HG03095 (cell line): ENCODE measurements around the gene HBG2.
"Not testable (repeated sequence)": the region's sequence is repeated elsewhere in the genome, so short reads cannot be mapped to it uniquely, and the experiment has no call there.

Source experiments
- ATAC-seq: cut with Tn5 transposase; IDR thresholded peaks from one replicate; pipeline ENCODE4 v1.9.1; 2021; ENCODE audit warnings: moderate library complexity; ENCODE audit not compliant: unreplicated experiment

The HBG2 gene

DNA sequence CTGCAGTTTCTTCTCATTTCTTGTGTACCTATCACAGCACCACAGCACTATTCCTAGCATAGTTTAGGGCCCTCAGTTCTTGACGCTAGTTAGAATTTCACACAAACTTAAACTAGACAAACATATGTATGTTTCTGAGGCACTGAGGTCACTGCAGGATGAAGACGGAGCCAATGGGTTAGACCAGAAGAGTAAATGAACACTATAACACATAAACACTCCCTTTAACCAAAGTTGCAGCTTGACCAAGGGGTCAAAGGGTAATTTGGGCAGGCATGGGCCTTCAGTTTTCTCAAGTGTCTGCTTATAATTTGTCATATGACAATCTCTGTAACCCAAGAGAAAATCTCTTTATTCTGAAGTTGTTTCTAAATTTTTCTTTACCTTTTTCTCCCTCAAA is 28.0 kb upstream of the HBG2 start:
- no peak for ATAC-seq

DNA sequence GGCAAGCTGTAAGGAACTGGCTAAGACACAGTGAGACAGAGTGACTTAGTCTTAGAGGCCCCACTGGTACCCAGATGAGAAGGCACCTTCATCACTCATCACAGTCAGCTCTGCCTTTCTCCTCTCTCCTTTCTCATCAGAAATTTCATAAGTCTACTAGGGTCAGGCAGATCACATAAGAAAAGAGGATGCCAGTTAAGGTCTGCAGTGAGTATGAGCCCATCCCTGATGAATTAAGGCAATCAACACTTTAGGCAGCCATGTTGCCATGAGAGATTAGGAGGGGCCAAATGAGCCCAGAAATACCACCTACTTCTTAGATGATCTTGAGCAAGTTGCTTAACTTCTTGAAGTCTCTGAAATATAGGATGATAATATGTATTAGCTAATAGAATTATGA is 27.0 kb upstream of the HBG2 start:
- no peak for ATAC-seq

DNA sequence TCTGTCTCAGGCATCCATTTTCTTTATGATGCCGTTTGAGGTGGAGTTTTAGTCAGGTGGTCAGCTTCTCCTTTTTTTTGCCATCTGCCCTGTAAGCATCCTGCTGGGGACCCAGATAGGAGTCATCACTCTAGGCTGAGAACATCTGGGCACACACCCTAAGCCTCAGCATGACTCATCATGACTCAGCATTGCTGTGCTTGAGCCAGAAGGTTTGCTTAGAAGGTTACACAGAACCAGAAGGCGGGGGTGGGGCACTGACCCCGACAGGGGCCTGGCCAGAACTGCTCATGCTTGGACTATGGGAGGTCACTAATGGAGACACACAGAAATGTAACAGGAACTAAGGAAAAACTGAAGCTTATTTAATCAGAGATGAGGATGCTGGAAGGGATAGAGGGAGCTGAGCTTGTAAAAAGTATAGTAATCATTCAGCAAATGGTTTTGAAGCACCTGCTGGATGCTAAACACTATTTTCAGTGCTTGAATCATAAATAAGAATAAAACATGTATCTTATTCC is 26.1 kb upstream of the HBG2 start:
- peak; percentile 78 for ATAC-seq

DNA sequence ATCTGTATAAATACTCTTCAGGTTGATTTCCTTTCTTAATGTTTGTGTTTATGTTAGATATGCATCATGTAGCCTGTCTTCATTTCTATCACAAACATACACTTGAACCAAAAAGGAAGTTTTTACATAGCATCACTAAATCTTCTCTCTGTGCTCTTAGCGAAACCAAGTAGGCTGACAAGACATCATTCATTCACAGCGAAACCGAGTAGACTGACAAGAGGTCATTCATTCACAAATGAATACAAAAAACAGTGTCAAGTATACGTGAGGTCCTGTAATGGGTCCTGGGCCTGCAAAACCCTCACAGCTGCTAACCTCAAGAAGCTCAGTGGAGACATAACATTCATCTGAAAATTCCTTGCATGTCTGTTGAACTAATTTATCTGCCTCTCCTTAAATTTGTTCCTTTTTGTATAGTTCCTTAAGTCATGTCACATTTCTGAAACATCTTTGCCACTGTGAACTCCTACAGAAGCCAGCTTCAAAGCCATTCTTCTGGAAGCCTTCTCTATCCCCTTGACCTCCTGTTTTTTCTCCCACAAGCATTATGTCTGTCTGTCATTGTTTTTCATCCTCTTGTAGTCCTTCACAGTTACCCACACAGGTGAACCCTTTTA is 25.0 kb upstream of the HBG2 start:
- ATAC-seq = no peak

DNA sequence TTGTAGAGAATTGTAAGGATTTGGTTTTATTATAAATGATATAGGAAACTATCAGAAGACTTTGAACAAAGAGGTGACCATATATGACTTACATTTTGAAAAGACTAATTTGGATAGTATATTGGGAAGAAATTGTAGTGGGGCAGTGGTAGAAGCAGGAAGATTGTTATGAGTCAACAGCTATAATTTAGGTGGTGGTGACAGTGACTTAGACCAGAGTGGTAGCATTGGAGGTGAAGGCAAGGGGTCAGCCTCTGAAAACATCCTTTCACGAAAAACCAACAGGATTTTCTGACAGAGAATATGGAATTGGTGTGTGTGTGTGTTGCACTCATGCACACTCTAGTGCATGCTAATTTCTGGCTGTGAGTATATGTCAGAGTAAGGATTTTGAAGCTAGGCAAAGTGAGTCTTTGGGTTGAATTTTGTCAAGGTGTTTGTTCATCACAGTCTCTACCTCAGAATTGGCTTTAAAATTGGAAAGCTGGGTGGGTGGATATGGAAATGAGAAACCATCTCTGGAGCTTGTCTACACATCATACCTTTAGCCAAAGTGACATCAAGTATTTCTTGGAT is 23.3 kb upstream of the HBG2 start:
- peak; percentile 57 for ATAC-seq

DNA sequence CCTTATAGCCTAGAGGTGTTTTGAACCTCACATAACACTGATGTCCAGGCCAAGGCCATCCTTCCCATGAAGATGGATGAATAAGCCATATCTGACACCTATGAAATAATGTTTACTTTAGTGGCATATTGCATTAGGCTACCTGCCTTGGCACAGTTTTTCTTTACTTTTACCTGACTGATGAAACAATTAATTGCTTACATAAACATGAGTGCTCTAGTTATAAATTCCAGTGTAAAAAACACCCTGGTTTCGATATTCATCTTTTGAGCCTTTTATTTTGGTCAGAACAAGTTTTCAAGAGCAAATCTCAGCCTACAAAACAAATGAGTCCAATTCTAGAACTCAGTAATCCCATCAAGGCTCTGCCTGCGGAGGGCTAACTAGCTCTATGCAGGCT is 22.1 kb upstream of the HBG2 start:
- ATAC-seq = no peak

DNA sequence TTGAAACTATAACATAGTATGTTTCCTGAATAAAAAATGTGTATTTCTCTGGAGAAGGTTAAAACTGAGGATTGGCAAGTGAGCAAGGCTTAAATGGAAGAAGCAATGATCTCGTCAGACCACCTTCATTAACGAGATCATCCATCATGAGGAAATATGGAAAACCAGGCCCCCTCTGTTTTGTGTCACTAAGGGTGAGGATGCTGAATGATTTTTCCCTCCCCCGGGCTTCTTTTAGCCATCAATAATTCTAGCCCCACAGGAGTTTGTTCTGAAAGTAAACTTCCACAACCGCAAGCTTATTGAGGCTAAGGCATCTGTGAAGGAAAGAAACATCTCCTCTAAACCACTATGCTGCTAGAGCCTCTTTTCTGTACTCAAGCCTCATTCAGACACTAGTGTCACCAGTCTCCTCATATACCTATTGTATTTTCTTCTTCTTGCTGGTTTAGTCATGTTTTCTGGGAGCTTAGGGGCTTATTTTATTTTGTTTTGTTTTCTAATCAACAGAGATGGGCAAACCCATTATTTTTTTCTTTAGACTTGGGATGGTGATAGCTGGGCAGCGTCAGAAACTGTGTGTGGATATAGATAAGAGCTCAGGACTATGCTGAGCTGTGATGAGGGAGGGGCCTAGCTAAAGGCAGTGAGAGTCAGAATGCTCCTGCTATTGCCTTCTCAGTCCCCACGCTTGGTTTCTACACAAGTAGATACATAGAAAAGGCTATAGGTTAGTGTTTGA is 21.0 kb upstream of the HBG2 start:
- ATAC-seq = no peak

DNA sequence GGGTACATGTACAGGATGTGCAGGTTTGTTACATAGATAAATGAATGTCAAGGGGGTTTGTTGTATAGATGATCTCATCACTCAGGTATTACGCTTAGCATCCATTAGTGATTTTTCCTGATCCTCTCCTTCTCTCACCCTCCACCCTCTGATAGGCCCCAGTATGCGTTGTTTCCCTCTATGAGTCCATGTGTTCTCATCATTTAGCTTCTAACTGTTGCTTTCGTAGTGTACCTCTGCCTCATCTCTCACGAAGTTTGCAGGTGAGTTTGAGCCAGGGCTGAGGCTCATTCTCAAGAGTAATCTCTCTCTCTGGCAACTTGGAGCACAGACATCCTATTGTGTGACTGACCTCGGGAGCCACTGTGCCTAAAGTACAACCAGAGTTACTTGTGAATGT is 19.8 kb upstream of the HBG2 start:
- no peak for ATAC-seq

DNA sequence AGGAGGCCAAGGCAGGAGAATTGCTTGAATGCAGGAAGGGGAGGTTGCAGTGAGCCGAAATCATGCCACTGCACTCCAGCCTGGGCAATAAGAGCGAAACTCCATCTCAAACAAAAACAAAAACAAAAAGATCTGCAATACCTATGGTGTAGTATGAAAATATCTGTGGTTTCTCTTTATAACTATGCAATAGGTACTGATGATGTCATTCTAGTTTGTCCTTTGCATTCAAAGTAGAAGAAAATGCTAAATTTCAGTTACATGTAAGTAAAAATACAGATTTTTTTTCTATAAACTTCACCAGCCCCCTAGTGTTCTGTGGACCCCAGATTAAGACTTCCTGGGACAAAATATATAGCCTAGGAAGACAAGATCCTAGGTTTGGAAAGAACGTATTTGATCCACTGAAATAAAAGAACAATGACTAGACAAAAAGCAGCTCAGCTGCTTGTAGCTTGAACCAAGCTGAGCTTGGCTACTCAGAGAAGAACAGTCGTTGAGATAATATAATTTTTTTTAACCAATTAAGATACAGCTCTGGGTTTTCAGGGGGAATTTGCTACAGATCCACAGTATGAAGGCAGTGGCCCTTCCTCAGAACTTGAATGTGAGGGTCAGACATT is 17.9 kb upstream of the HBG2 start:
- ATAC-seq = no peak

DNA sequence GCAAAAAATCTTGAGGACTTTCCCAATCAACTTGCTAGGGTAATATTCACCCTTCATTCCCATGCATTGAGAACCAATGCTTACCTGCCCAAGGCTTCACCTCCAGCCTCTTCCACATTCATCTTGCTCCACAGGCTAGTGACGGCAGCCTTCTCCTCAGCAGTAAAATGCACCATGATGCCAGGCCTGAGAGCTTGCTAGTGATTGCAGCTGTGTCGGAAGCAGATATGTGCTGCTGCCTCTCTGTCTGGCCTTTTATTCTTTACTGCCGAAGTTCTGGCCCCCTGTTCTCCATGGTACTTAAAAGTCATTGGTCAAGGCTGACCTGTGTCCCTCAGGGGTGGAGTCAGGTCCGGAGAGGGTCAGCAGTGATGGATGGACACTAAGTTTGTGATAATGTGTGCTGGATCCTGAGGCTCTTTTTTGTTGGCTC is 15.2 kb upstream of the HBG2 start, which contains the start of gene HBE1:
TSS of gene HBE1 (minus strand) at position 231 of the 433 bp plus-strand sequence. CDS start at position 176, 55 bp downstream.
- no peak for ATAC-seq

DNA sequence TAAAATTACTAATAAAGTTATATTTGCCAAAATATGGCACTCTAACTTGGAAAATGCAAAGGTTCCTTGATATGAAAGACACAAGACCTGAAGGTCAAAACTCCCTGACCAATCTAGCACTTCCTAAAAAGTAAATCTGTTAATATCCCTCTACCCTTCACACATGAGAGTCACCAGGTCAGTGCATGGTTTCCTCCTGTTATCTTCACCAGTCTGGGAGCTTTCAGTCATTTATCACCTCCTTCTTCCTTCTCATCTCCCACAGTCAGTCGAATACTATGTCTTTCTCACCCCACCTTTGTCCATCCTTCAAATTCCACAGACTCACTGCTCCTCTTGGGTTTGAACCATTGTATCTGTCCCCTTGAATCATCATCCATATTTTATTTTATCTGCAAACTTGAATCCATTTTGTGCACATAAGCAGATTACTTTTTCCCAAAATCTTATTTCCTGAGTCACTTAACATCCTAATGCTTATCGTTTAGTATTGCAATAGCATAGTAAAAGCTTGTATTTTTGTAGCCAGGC is 12.5 kb upstream of the HBG2 start:
- no peak for ATAC-seq

DNA sequence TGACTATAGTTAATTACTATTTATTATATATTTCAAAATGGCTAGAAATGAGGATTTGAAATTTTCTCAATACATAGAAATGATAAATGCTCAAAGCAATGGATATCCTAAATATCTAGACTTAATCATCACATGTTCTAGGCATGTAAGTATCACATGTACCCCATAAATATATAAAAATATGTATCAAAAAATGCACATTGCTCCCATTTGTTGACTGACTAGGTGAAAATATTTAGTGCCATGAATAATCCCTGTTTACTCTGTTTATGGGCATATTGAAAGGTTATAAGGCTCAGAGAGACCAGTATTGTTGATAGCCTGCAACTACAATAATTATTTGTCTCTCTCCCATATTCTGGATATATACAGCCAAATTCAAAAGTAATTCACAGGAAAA is 12.0 kb upstream of the HBG2 start:
- ATAC-seq = no peak

DNA sequence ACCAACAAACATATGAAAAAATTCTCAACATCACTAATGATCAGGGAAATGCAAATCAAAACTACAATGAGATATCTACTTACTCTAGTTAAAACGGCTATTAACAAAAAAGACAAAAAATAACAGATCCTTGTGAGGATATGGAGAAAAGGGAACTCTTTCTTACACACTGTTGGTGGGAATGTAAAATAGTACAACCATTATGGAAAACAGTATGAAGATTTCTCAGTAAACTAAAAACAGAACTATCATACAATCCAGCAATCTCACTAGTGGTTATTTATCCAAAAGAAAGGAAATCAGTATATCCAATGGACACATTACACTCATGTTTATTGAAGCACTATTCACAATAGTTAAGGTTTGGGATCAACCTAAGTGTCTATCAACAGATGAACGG is 11.3 kb upstream of the HBG2 start:
- ATAC-seq = no peak

DNA sequence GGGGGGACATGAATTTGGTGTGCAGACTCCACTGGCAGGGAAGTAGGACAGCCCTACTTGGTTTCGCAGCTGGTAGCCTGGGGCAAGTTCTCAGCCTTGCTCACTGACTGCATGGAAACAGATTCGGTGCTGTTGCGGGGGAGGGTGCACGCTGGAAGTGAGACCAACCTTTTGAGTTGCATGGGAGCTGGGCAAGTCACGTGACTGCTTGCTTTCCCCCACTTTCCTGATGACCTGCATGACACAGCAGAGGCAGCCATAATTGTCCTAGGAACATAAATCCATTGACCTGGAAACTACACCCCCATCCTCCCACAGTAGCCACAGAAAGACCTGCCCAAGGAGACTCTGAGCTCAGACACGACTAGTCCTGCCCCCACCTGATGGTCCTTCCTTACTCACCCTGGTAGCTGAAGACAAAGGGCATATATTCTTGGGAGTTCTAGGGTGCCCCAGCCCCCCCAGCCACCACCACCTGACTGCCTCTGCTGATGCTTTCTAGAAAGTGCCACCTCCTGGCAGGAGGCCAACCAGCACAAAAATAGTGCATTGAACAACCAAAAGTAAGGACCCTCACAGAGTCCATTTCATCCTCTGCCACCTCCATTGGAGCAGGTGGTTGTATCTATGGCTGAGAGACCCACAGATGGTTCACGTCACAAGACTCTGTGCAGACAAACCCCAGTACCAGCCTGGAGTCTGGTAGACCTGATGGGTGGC is 4.1 kb upstream of the HBG2 start:
- ATAC-seq = no peak

DNA sequence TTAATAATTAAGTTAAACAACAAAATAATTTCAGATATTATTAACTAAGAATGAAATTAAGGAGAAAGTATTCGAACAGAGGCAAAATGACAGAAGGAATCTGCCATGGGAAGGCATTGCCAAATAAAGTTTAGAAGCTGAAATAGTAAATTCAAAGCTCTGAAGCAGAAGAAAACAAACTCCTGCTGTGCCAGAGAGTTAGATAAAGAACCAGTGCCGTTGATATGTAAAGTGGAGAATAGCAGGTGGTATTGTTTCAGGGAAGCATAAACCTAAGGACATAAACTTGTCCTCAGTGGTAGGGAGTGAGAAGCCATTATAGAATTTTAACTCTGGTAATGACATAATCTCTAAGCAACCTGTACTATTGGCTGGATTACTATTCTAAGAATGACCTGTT is 2.7 kb upstream of the HBG2 start:
- no peak for ATAC-seq

DNA sequence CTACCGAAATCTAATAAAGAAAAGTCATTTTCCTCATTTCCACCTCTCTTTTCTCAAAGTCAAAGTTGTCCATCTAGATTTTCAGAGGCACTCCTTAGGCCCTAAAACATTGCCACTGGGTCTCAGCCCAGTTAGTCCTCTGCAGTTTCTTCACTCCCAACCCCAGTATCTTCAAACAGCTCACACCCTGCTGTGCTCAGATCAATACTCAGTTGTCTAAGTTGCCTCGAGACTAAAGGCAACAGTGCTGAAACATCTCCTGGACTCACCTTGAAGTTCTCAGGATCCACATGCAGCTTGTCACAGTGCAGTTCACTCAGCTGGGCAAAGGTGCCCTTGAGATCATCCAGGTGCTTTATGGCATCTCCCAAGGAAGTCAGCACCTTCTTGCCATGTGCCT is 558 bp downstream of the HBG2 start:
- ATAC-seq = not testable (repeated sequence)

DNA sequence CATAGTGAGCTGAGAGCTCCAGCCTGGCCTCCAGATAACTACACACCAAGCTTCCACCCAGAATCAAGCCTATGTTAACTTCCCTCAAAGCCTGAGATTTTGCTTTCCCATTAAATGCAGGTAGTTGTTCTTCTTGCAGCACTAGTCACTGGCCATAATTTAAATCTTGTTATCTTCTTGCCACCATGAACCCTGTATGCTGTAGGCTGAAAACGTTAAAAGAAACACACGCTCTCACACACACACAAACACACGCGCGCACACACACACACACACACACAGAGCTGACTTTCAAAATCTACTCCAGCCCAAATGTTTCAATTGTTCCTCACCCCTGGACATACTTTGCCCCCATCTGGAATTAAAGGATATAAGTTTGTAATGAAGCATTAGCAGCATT is 1.1 kb downstream of the HBG2 start:
- not testable (repeated sequence) for ATAC-seq

DNA sequence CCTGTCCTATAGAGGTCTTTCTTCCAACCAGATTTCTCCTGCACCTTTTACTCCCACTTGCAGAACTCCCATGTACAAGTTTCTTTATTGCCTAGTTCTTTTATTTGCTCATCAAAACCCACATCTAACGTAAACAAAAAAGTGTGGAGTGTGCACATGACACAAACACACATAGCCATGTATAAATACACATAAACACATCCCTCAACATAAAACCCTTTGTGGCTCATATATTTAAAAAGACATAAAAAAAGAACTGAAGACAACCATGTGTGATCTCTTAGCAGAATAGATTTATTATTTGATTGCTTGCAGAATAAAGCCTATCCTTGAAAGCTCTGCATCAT is 1.7 kb downstream of the HBG2 start:
- ATAC-seq = no peak

DNA sequence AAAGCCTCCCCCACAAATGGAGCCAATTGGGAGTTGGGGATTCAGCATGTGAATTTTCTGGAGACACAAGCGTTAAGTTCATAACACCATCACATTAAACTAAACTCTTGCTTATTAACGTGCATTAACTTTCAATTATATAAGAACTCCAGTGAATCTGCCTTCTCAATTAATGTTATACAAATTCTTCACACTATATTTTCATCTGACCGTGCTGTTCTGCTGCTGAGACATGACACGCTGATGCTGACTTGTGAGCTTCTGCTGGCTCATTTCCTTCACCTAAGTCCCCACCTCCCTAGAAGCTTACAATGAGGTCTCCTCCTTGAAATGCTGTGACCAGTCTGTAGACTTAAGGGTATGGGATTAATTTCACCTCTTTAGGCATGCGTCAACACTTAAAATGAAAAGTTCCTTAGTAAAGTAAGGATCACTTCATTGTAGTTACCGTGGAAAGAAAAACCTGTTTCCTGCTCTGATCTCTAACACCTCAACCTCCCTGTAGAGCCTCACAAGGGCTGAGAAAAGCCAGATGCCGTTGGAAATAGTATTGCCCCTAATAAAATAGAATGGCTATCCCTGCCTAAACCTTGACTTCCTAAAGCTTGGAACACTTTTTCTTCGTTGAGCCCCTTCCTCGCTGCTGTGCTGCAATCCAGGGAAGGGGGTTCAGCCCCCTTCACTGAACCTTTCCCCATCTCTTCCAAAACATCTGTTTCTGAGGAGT is 2.2 kb downstream of the HBG2 start:
- ATAC-seq = no peak

DNA sequence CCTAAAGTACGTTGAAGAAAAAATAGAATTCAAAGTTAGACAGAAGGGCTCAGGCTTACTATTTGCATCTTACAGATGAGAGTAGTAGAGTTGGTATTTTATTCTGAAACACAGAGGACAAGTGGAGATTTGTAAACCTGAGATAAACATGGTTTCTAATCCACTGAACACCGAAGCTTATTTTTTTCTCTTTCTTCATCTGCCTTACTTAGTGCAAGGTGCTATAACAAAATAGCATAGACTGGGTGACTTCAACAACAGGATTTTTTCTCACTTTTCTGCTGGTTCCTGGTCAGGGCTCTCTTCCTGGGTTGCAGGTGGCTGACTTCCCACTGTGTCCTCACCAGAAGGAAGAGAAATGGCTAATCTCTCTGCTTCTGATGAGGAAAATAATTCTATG is 2.8 kb downstream of the HBG2 start:
- no peak for ATAC-seq
